ENCODE data around the gene PANK2. TPM values are rescaled to one million over a fixed set of nuclear protein-coding genes. Genes with fewer than 3 reads are reported as not detected.
"Not testable (repeated sequence)": the region's sequence is repeated elsewhere in the genome, so short reads cannot be mapped to it uniquely, and the experiment has no call there.

PANK2 gene
- total RNA-seq, 4 donors from 2014 or later, result 26.6 to 40.9 (median 27.4) TPM

DNA sequence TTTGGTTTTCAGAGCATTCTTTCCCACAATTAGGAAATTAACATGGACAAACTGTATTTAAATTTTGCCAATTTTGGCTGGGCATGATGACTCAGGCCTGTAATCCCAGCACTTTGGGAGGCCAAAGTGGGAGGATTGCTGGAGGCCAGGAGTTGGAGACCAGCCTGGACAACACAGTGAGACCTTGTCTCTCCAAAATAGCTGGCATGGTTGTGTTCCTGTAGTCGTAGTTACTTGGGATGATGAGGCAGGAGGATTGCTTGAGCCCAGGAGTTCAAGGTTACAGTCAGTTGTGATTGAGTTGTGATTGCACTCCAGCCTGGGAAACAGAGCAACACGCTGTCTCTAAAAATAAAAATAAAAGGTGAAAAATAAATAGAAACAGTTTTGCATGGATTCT lies 15.0 kb downstream of the PANK2 start:
- peaks cover 38% of the 10 kb centered on the region for H3K4me1 ChIP-seq
- 58% methylated on average over 2 of the region's 2 CpGs for WGBS
- H3K27me3 ChIP-seq, result no peaks in the 10 kb centered on the region
- H3K36me3 ChIP-seq, result peaks cover 11% of the 10 kb centered on the region
- TF ChIP-seq EP300 (IDR thresholded peaks at IDR 0.05), result no peak
- TF ChIP-seq POLR2A (IDR thresholded peaks at IDR 0.05), result no peak
- TF ChIP-seq POLR2AphosphoS5 (IDR thresholded peaks at IDR 0.05), result no peak
- TF ChIP-seq, protein P1, sequence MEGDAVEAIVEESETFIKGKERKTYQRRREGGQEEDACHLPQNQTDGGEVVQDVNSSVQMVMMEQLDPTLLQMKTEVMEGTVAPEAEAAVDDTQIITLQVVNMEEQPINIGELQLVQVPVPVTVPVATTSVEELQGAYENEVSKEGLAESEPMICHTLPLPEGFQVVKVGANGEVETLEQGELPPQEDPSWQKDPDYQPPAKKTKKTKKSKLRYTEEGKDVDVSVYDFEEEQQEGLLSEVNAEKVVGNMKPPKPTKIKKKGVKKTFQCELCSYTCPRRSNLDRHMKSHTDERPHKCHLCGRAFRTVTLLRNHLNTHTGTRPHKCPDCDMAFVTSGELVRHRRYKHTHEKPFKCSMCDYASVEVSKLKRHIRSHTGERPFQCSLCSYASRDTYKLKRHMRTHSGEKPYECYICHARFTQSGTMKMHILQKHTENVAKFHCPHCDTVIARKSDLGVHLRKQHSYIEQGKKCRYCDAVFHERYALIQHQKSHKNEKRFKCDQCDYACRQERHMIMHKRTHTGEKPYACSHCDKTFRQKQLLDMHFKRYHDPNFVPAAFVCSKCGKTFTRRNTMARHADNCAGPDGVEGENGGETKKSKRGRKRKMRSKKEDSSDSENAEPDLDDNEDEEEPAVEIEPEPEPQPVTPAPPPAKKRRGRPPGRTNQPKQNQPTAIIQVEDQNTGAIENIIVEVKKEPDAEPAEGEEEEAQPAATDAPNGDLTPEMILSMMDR (IDR thresholded peaks at IDR 0.05), result no peak
- DNase-seq (ENCODE audit: low spot score in 2 of 2), result no peak
- no peaks in the 10 kb centered on the region for H3K9me3 ChIP-seq
- H3K27ac ChIP-seq, result no peak overlapping the region
- H3K4me3 ChIP-seq, result no peak overlapping the region

DNA sequence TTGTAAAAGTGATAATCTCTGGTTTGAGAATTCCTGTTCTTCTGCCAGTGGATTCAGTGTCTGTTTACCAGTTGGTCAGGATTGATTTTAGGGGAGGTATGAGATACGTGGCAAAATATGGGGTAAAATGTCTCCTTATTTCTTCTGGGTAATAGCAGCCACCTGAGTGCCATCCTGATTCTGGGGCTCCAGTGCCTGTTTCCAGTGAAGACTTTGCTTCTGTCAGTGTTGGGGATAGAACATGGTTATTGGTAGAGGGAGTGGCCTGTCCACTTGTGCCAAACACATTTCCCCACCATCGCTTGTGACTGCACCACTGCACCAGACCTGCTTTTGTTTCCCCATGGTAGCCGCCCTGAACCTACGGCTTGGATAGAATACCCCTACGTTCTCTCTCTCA lies 15.7 kb downstream of the PANK2 start:
- Histone ChIP-seq H3K27me3 (no peaks in the 10 kb centered on the region), H3K27ac (no peak overlapping the region), H3K4me3 (no peak overlapping the region), H3K36me3 (peaks cover 17% of the 10 kb centered on the region), H3K9me3 (no peaks in the 10 kb centered on the region), H3K4me1 (peaks cover 36% of the 10 kb centered on the region)
- DNase-seq (ENCODE audit: low spot score in 2 of 2), result no peak
- 79% methylated on average over 5 of the region's 5 CpGs for WGBS
- TF ChIP-seq EP300 (IDR thresholded peaks at IDR 0.05) (no peak), POLR2AphosphoS5 (IDR thresholded peaks at IDR 0.05) (no peak), POLR2A (IDR thresholded peaks at IDR 0.05) (no peak)
- TF ChIP-seq, protein P1 (IDR thresholded peaks at IDR 0.05), result no peak

DNA sequence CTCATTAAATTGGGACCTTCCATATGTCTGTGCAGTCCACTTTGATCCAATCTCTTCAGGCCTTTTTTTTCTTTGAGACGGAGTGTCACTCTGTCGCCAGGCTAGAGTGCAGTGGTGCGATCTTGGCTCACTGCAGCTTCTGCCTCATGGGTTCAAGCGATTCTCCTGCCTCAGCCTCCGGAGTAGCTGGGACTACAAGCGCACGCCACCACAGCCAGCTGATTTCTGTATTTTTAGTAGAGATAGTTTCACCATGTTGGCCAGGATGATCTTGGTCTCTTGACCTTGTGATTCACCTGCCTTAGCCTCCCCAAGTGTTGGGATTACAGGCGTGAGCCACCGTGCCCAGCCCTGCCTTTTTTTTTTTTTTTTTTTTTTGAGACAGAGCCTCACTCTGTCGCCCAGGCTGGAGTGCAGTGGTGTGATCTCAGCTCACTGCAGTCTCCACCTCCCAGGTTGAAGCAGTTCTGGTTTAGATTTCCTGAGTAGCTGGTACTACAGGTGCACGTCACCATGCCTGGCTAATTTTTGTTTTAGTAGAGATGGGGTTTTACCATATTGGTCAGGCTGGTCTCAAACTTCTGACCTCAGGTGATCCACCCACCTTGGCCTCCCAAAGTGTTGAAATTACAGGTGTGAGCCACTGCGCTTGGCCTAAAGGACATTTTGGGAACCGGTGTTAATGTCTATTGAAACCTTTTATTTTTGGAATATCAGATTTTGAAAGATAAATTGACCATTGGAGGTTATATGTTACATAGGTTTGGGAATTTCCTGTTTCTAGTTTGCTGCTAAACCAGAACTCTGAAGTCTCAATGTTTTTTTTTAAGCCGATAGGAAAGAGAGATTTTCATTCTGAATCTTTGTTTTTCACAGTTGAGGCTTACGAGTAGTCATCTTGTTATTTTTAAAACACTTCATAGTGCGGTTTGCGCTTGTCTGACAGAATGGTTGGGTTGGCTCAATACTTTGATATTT lies 17.8 kb downstream of the PANK2 start:
- H3K9me3 ChIP-seq; H3K27me3 ChIP-seq; DNase-seq (ENCODE audit: low spot score in 2 of 2); H3K4me3 ChIP-seq; H3K27ac ChIP-seq: not testable (repeated sequence)
- Histone ChIP-seq H3K4me1 (peaks cover 15% of the 10 kb centered on the region), H3K36me3 (peaks cover 30% of the 10 kb centered on the region)
- WGBS, result 88% methylated on average over 17 of the region's 17 CpGs

DNA sequence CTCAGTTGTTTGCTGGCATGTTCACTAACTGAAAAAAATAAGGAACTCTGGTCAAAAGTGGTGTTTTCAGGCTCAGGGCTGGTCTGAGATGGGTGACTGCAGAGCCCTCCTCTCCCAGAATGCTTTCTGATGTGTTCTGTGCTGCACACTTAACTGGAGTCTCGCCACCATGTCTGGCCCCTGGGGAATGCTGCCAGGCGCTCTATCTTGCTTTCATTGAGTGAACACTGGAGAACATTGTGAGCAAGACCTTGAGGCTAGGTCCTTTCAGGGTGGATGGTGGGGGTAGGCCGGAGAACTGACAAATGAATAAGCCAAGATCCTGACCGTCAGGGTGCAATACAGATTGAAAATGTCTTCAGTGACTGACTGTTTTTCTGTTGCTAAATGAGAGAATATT lies 19.5 kb downstream of the PANK2 start:
- TF ChIP-seq POLR2A (IDR thresholded peaks at IDR 0.05) (no peak), POLR2AphosphoS5 (IDR thresholded peaks at IDR 0.05) (no peak), EP300 (IDR thresholded peaks at IDR 0.05) (no peak)
- TF ChIP-seq, protein P1 (IDR thresholded peaks at IDR 0.05), result no peak
- DNase-seq (ENCODE audit: low spot score in 2 of 2), result no peak
- H3K9me3 ChIP-seq, result no peaks in the 10 kb centered on the region
- WGBS, result 82% methylated on average over 4 of the region's 4 CpGs
- no peaks in the 10 kb centered on the region for H3K27me3 ChIP-seq
- no peak overlapping the region for H3K4me3 ChIP-seq
- peaks cover 8% of the 10 kb centered on the region for H3K4me1 ChIP-seq
- no peak overlapping the region for H3K27ac ChIP-seq
- peaks cover 44% of the 10 kb centered on the region for H3K36me3 ChIP-seq

DNA sequence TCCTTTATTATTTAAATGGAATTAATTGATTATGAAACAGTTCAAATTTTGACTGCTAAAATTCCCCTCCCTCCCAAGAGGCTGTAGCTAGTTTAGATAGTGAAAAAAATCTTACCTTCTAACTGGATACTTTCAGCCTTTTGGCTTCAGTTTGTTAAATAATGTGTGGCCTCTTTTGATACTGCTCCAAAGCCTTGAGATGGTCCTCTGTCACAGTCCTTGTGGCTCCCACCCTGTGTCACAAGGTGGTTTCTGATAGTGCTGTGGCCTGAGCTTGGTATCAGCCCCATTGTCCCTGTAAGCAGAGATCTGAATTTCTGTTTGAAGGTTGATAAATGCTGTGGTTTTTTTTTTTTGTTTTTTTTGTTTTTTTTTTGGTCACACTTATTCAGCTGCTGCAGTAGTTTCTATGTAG lies 20.8 kb downstream of the PANK2 start:
- Histone ChIP-seq H3K36me3 (peaks cover 56% of the 10 kb centered on the region), H3K4me1 (peaks cover 2% of the 10 kb centered on the region), H3K9me3 (no peaks in the 10 kb centered on the region), H3K4me3 (no peak overlapping the region), H3K27me3 (no peaks in the 10 kb centered on the region), H3K27ac (no peak overlapping the region)
- DNase-seq (ENCODE audit: low spot score in 2 of 2), result no peak
- TF ChIP-seq, protein P1 (IDR thresholded peaks at IDR 0.05), result no peak
- TF ChIP-seq EP300 (IDR thresholded peaks at IDR 0.05) (no peak), POLR2A (IDR thresholded peaks at IDR 0.05) (no peak), POLR2AphosphoS5 (IDR thresholded peaks at IDR 0.05) (no peak)

Measured in suprapubic skin (tissue), 4 donors.